Ovary (tissue), 3 donors: ENCODE data around the gene CD63.

Experiments used
- CTCF ChIP-seq, 3 donors: fragments of 450-650 bp in 2 of 3; fragments of 200-600 bp in 1 of 3; IDR thresholded peaks; one replicate each; pipeline versions ENCODE4 v1.5.1 to v1.8.0; 2016 to 2022; ENCODE audit warnings: antibody characterized with exemption in 3 of 3, mild to moderate bottlenecking in 1 of 3
- EP300 ChIP-seq: sonication (generic); formaldehyde crosslinking; IDR thresholded peaks from one replicate; pipeline ENCODE4 v1.6.1; 2017; ENCODE audit warnings: antibody characterized with exemption
- donor health status: DM: no; HTN: no; CAD: no.

- TF ChIP-seq CTCF (IDR thresholded peaks at IDR 0.05) (no peak), EP300 (no peak)
Observed at GRCh38 chr12:55711786-55712553, 16.8 kb downstream of the CD63 start.
